ENCODE data around the gene MAGI2. TPM values are rescaled to one million over a fixed set of nuclear protein-coding genes. Genes with fewer than 3 reads are reported as not detected.

Gene MAGI2
- total RNA-seq, 1 experiment from 2014 or later = 14.3 TPM

DNA sequence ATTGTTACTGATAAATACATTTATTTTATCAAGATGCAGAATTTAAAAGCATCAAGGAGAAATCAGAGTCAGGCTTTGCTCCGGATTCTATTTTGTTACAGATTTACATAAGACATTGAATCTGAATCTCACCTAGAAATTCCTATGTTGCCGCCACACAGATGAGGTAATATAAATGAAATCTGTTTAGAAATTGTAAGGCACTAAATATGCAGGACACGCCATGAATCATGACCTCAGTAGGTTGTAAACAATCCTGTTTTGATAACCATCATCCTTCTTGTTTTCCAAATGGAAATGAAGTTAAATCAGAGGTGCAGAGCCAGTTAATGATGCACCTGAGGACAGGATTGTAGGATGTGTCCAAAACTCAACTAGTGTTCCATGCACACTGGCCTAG, 778.0 kb downstream of the MAGI2 start:
- Histone ChIP-seq H3K79me1 (ENCODE audit: insufficient read depth, low read depth, low read length, poor library complexity, severe bottlenecking) (no peaks in the 10 kb centered on the region), H3K4me1 (ENCODE audit: insufficient read depth, low read length) (no peaks in the 10 kb centered on the region), H3K9me3 (ENCODE audit: control insufficient read depth, low read depth, low read length) (no peaks in the 10 kb centered on the region), H2AK5ac (ENCODE audit: insufficient read length, low read length) (no peak overlapping the region), H3K27ac (ENCODE audit: insufficient read length, low read depth, low read length) (no peak overlapping the region), H3K4me2 (ENCODE audit: insufficient read depth, insufficient read length, low read length) (no peak overlapping the region), H4K91ac (ENCODE audit: insufficient read length, low read depth, low read length) (no peak overlapping the region), H4K5ac (ENCODE audit: insufficient read length, low read depth, low read length) (no peak overlapping the region), H2BK20ac (ENCODE audit: low read depth, low read length, poor library complexity, severe bottlenecking) (no peak overlapping the region), H2BK120ac (ENCODE audit: low read depth, low read length, poor library complexity, severe bottlenecking) (no peak overlapping the region), H3K4ac (ENCODE audit: low read depth, low read length) (no peak overlapping the region), H3K56ac (ENCODE audit: insufficient read length, low read depth, low read length) (no peak overlapping the region), H3K23ac (ENCODE audit: insufficient read length, low read depth, low read length) (no peak overlapping the region), H2BK12ac (ENCODE audit: insufficient read length, low read depth, low read length) (no peak overlapping the region), H2BK15ac (ENCODE audit: low read depth, low read length) (no peak overlapping the region), H3T11ph (ENCODE audit: low read length) (no peak overlapping the region), H3K18ac (ENCODE audit: insufficient read length, low read depth, low read length) (no peak overlapping the region), H2AFZ (ENCODE audit: low read length) (no peak overlapping the region), H2BK5ac (ENCODE audit: insufficient read length, low read length) (no peak overlapping the region), H4K8ac (replicated peaks; ENCODE audit: insufficient read length, low read depth, low read length) (no peak overlapping the region), H3K9ac (ENCODE audit: extremely low read depth, insufficient read length, low read length) (no peak overlapping the region), H3K27me3 (ENCODE audit: insufficient read depth, low read length) (no peaks in the 10 kb centered on the region), H4K20me1 (ENCODE audit: control insufficient read depth, insufficient read depth, insufficient read length) (no peaks in the 10 kb centered on the region), H3K79me2 (ENCODE audit: insufficient read depth, low read length) (no peaks in the 10 kb centered on the region), H3K23me2 (ENCODE audit: insufficient read length, low read depth, low read length, poor library complexity, severe bottlenecking) (no peaks in the 10 kb centered on the region), H3K14ac (ENCODE audit: insufficient read depth, low read length) (no peak overlapping the region)
- Mint-ChIP-seq H3K36me3 (ENCODE audit: insufficient read depth in 1 of 3, low read depth in 3 of 3) (no peaks in the 10 kb centered on the region; a peak in 1 of 7 replicates), H3K9me3 (no peaks in the 10 kb centered on the region; a peak in 1 of 5 replicates), H3K27ac (no peak overlapping the region), H3K27me3 (ENCODE audit: low read depth) (no peaks in the 10 kb centered on the region), H3K4me3 (no peak overlapping the region), H3K4me1 (peaks cover 0 to 3% of the 10 kb centered on the region in 2 experiments; a peak in 1 of 4 replicates)
- no peak for TF ChIP-seq CTCF (conservative IDR thresholded peaks at IDR 0.05)
- no peak for DNase-seq
- WGBS (ENCODE audit: extremely low coverage, insufficient read length, low lambda C conversion rate) = no CpG with 5 or more reads among the region's 3 CpGs
